NCI-H1092 treated with DMSO at 0.1 percent for 48 hours (cell line): ENCODE data around the gene UGP2.

Experiments used
- DNase-seq: peaks from one replicate; lab custom pipeline; 2025; lab: John Stamatoyannopoulos, UW

Gene UGP2

GRCh38 chr2:63865159-63865799 lies 23.6 kb downstream of the UGP2 start:
- DNase-seq = no peak

GRCh38 chr2:63866009-63866709 lies 24.5 kb downstream of the UGP2 start:
- no peak for DNase-seq

DNA sequence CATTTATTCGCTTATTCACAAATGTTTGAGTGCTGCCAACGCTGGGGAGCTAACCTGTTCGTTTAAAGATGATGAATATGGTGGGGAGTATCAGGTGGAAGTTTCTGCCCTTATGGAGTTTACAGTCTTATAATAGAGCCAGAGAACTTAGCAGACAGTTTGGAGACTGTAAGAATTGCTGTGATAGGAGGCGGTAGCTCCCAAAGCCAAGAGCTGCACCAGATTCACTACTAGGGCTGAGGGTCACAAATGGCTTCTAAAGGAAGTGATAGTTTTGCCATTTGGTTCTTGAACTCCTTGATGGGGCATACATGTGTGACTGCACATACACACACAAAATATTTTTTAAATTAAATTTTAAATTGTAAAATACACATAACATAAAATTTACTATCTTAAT lies 29.0 kb downstream of the UGP2 start:
- no peak for DNase-seq

- no peak for DNase-seq
Observed at GRCh38 chr2:63871864-63872263, 30.2 kb downstream of the UGP2 start.

- no peak for DNase-seq
Observed at GRCh38 chr2:63872571-63873328, 31.1 kb downstream of the UGP2 start.

- DNase-seq = no peak
Observed at GRCh38 chr2:63874204-63875130, 32.8 kb downstream of the UGP2 start.

- no peak for DNase-seq
Observed at GRCh38 chr2:63875131-63875527, 33.4 kb downstream of the UGP2 start.

DNA sequence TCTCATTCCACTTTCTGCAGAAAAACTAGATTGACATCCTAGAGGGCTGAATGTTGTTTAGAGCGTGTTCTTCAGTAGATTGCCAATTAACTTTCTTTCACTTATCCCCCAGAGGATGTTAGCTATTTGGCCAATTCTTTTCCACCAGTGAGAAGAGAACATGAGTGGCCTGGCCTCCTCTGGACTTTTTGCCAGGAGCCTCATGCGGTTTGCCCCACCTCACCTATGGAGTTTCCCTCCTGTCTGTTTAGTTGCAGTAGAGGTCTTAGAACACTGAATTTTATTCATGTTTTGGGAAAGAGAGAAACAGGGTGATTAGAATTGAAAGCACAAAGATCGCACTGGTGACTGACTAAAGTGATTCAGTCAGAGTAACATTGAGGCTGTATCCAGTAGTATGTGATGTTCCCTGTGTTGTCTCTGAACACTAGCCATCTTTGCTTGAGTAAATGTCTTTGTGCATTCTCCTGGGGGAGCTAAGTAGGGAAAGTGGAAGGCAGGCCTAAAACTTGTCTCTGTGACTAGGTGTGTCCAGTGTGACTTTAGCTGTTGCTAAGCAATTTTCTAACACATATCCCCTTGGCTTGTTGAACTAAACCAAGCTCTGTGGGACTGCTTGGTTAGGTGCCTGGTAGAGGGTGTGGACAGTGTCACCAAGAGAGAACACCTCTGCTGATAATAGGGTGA lies 34.0 kb downstream of the UGP2 start:
- DNase-seq = no peak

DNA sequence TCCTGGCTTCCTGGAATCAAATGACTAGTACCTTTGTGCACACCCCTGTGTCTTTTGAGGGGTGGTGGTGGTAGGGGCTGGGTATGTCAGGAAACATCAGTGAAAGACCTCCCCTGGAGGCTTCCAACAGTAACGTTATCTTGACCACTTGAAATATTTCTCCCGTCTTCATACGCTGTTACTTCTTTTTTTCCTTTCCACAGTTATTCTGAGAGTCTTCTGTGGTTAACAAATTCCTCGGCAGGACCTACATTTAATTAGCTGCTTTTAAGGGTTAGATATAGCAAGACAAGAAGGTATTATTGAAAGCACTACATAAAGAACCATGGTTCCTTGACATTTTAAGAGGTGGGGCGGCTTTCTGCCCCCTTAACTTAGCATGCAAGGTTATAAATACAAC lies 34.6 kb downstream of the UGP2 start:
- DNase-seq = no peak

GRCh38 chr2:63878486-63878885 lies 36.8 kb downstream of the UGP2 start:
- DNase-seq = no peak

DNA sequence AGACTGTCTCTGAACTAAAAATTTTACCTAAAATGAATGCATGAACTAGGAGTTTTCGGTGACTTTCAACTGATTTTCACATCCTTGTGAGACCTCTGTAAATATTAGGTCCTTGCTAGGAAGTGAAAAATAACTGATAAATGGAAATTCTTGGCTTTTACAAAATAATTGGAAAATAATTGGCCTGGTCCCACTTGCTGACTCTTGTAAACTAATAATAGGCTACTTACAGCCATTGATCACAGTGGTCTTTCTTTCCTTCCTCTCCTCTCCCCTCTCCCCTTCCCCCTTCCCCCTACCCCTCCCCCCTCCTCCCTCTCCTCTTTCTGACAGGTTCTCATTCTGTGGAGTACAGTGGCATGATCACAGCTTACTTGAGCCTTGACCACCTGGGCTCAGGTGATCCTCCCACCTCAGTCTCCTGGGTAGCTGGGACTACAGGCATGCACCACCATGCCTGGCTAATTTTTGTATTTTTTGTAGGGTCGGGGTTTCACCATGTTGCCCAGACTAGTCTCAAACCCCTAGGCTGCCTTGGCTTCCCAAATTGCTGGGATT lies 38.3 kb downstream of the UGP2 start:
- no peak for DNase-seq

- DNase-seq = no peak
Observed at GRCh38 chr2:63880625-63881024, 38.9 kb downstream of the UGP2 start.

- DNase-seq = no peak
Observed at GRCh38 chr2:63881205-63881604, 39.5 kb downstream of the UGP2 start.

DNA sequence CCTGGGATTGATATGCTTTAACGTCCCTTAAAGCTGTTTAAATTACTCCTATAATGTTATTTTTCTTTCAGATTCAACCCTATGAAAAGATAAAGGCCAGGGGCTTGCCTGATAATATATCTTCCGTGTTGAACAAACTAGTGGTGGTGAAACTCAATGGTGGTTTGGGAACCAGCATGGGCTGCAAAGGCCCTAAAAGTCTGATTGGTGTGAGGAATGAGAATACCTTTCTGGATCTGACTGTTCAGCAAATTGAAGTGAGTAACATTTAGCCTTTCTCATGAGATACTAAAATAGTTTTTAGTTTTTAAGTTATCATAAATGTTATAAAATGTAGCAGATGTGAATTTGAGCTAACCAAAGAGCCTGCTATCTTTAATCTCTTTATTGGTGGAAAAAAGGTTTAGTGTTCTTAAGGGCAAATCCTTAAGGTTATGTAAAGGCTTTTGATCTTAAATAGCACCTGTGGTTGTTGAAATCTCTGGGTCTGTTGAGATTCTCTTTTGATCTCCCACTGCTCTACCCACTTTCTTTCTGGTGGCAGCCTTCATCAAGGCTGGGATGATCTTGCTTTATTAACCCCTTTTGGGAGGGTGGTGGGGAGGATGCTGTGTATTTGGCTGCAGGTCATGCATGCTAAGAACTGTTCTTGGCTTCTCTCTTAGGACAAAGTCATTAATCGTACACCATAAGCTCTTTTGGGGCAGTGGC lies 40.9 kb downstream of the UGP2 start:
- DNase-seq = no peak

DNA sequence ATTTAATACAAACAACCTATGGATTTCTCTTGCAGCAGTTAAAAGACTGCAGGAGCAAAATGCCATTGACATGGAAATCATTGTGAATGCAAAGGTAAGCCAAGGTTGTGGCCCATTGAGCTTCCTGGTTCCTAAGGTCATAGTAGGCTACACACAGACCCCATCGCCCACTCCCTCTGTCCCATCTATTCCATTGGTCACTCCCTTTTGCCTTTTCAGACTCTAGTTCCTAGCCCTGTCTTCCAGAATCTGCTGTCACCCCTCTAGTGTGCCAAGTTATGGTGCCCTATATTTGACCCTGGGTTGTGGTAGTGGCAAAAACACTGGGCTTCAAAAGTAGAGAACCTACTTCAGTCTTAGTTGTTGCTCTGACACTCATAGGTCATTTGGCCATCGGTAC lies 44.7 kb downstream of the UGP2 start:
- no peak for DNase-seq

GRCh38 chr2:63888053-63888452 lies 46.4 kb downstream of the UGP2 start:
- DNase-seq = no peak

DNA sequence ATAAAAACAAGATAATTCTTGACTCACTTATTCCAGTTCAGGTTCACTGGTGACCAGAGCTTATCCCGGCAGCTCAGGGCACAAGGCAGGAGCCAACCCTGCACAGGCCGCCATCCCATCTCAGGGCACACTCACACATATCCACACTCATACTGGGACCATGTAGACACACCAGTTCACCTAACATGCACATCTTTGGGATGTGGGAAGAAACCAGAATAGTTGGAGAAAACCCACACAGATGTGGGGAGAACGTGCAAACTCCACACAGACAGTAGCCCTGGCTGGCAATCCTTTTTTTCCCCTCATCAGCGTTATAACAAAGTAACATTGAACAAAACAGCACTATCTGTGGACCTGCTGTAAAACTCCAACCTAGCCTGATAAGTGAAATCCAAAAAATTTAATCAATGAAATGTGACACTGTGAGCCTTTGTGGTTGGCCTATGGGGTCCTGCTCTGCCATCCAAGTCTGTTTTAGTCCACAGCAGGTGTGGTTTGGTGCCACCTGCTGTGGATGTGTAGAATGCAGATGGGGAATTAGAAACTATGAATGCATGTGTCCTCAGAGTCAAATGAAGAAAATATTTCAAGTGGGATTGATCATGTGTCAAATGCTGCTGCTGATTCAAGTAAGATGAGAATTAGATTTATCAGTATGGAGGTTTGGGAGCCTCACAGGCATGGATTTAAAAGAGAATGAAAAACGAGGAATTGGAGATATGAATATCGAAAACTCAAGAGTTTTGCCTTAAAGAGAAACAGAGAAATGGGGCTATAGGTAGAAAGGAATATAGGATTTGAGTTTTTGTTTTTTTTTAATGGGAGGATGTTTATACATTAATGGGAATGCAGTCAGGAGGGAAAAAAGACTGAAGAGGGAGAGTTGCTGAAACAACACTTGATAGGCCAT lies 47.0 kb downstream of the UGP2 start:
- DNase-seq = peak; percentile 6

GRCh38 chr2:63890678-63891077 lies 49.0 kb downstream of the UGP2 start:
- no peak for DNase-seq

- DNase-seq = no peak
Observed at GRCh38 chr2:63891488-63892030, 49.9 kb downstream of the UGP2 start.
